HG02763 (cell line): ENCODE data around the gene SNPH.

Source experiments
- ATAC-seq: cut with Tn5 transposase; IDR thresholded peaks from one replicate; pipeline ENCODE4 v1.9.1; 2021; ENCODE audit warnings: mild to moderate bottlenecking, moderate library complexity; ENCODE audit not compliant: unreplicated experiment

SNPH gene

DNA sequence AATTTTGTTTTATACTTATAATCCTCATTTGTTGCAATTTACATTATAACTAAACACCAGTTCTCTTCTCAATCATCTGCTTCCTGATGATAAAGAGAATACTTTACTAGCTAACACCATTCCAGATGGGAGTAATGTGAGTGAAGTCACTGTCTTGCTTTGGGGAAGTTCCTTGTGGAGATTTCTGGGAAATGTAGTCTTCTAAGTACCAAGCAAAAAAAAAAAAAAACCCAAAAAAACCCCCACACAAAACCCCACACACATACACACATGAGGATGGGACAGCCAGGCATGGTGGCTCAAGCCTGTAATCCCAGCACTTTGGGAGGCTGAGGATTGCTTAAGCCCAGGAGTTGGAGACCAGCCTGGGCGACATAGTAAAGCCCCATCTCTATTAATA is 2.2 kb upstream of the SNPH start:
- no peak for ATAC-seq

DNA sequence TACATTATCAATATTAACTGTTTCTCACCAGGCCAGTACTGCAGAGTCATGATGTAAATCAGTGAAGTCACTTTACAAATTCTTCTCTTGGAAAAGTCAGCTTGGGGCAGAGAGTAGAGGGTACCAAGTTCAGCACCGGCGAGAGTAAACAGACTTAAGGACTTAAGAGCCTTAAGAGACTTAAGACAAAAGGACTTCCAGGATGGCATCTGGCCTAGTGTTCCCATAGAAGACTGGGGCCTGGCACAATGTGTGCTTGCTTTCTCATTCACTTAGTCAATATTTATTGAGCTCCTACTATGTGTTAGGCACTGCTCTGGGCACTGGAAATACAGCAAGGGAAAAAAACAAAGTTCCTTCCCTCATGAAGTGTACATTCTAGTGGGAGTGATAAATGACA is 1.4 kb upstream of the SNPH start:
- ATAC-seq = no peak

DNA sequence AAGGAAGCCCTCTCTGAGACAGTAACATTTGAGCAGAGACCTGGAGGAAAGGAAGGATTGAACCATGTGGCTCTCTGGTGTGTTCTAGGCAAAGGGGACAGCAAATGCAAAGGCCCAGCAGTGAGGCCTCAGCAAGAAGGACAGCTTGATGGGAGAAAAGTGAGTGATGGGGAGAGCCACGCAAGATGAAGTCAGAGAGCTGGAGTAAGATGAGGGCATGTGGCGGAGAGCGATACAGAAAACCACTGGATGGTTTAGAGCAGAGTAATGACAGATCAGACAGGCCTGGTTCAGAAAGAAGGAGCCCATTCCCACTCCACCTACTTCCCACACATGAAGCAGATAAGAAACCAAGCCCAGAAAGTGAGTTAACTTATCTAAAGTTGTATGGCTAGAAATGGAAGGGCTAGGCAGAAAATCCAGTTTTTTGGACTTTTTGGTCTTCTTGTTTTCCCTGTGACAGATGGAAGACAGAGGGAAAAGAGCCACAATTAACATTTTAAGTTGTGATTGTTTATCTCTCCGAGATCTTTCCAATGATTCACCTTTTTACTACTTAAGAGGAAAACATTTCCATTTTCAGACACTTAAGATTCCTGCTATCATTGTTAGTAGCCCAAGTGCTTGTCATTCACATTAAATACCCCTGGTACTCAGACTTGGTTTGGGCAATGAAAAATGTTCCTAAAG is 723 bp upstream of the SNPH start:
- ATAC-seq = no peak

DNA sequence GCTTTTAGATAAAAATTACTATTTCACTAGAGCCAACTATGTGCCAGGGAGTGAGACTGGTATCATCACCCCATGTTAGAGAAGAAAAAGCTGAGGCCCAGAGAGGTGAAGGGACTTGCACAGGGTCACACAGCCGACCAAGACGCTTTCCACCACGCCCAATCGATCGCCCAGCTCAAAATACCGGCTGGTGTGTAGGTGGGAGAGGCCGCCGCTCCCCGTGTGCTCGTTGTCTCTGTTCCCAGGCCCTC is 253 bp upstream of the SNPH start:
- ATAC-seq = no peak

DNA sequence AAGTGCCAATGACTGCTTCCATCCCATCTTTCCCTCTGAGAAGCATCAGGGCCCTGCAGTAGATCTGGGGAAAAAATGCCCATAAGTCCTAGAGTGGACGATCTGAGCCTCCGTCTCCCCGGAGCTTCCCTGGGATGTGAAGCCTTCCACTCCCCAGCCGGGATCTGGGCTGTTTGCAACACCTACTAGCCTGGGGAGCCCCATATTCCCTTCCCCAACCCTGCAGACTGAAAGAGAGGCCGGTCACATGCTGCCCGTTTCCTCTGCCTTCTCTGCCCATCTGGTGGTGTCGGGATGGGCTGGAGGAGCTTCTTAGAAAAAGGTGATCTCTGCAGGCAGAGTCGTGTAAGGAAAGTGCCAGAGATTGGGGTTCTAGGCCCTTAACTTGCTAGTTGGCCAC is 1.1 kb downstream of the SNPH start:
- no peak for ATAC-seq

DNA sequence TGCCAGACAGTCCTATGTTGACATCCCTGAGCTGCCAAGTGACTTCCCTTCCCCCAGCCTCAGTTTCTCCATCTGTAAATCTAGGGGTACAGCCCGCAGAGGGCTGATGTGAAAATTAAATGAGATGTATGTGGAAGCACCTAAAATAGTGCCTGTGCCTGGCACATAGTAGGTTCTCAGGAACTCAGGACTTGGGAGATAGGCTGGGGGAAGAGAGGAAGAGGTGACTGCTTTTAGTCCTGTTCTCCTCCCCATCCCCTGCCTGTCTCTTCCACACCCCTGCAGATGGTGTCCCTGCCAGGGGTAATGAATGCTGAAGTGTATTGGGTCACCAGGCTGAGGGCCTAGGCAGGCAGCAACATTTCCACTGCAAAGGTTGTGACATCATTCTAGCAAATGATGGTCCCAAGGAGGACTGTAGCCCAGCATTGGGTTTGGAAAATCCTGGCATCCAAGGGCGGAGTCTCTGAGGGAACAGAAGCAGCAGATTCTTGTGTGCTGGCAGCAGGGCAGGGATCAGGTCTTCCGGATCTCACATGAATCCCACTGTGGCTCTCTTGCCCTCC is 1.8 kb downstream of the SNPH start:
- no peak for ATAC-seq

DNA sequence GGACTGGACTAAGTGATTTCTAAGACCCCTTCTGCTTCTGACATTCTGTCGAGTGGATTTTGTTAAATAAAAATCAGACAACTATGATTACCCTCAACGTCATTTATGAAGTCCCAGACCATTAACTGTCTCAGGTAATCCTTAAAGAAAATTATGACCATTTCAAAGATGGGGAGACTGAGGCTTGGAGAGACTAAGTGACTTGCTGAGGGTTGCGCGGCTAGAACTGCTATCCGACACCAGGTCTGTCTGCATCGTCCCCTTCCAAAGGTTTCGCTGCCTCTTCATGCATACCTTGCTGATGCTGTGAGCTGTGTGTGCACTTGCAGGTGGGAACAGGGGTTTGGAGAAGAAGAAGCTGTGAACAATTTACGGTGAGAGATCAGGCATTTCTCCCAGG is 3.1 kb downstream of the SNPH start:
- no peak for ATAC-seq

DNA sequence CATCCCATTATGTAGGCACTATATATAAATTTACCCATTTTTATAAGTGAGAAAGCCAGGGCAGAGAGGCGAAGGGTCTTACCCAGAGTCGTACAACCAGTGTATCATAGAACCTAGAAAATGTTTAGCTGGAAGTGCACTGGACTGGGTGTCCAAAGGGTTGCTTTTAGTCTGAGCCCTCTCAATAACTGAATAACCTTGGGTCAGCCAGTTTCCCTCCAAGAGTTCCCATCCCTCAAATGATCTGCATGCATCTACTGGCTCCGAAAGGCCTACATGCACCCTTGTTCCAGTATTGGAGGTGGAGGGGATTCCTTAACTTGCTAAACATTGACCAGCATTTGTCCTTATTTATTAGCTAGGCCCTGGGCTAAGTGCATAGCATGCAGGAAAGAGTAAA is 3.8 kb downstream of the SNPH start:
- ATAC-seq = no peak

DNA sequence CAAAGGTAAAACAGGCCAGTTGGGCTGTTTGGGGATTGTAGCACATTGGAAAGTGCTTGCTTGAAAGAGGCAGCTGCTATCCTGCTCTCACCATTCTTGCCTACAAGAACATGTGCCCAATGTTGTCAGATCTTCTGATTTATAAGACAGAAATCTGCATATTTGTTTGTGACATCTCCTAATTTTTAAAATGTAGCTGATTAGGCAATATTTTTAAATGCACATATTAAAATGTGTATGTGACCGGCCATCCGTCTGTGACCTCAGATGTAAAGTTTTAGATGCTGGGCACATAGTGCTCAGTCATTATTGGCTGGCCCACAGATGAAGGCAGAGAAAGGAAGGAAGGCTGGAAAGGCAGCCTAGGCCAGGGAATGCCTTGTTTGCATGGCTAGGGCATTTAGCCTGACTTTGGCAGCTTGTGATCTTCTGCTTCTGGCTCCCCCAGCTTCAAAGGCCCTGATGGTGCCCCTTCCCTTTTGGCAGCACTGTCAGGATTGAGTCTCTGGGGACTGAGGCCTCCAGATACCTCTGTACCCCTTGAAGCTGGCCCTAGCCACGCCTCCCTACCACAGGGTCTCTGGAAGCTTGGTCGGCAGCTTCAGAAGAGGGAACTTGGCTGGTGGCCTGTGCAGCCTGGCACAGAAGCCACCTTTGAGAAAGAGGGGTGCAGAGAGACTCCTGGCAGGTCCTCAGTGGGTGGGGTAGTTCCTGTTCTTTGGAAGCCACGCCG is 6.4 kb downstream of the SNPH start:
- ATAC-seq = no peak

DNA sequence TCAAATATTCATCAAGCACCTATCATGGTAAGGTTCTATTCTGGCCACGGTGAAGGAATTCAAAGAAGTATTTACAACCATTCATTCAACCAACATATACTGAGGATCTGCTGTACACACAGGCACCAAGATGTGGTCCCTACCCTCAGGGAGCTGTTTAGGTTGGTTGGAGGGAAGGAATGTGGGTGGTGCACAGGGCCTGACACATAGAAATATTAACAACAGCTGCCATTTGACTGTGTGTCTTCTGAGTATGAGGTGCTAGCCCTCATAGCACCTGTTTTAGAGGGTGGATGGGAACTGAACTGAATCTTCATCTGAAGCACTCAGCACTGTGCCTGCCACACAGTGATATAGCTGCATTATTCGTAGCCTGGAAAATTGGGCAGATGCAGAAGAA is 7.3 kb downstream of the SNPH start:
- ATAC-seq = no peak

DNA sequence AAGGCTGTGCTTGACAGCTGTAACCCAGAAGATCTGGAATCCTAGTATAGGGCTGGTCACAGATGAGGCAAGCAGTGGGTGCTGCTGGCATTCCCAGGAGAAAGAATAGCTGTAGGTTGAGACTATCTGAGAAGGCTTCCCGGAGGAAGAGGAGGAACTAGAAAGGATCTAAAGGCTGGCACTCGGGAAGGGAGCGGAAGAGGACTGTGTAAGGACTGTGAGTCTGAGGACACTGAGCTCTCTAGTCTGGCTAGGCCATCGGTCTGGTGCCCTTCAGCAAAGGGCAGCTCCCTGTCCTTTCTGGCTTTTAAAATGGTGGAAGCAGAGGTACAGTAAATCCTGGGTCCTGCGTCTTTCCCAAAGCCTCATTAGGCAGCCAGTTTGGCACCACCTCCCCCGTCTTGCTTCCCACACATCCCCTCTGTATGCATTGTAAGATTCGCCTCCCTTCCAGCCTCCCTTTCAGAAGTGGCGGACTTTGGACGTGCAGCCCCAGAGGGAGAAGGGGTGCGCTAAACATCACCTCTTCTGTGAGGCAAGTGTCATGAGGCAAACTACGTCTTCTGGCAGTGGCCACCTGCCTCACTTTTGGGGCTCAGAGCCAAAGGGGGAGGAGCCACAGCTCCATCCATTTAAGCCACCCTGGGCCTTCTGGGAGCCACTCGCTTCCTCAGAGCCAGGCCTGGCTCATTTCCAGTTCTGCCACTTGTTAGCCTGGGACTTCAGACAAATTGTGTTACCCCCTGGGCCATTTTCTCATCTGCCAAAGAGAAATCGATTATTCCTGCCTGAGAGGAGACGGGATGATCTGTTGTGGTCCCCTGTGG is 8.6 kb downstream of the SNPH start:
- ATAC-seq = no peak

DNA sequence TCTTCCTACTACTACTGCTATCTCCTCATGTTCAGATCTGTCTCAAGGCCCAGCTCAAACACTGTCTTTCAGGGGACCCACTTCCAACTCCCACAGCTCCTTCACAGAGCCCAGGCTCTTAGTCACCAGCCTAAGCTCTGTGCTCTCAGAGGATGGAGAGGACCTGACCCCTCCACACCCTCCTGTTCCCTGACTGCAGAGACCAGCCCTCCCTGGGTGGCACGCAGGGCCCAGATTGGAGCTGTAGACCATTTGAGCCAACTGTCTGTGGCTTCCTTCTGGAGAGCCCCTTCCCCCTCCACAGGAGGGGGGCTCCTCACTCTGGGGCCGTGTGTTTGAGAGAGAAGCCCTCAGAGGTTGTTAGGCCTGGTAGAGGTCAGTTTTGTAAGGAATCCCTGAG is 9.8 kb downstream of the SNPH start:
- no peak for ATAC-seq

DNA sequence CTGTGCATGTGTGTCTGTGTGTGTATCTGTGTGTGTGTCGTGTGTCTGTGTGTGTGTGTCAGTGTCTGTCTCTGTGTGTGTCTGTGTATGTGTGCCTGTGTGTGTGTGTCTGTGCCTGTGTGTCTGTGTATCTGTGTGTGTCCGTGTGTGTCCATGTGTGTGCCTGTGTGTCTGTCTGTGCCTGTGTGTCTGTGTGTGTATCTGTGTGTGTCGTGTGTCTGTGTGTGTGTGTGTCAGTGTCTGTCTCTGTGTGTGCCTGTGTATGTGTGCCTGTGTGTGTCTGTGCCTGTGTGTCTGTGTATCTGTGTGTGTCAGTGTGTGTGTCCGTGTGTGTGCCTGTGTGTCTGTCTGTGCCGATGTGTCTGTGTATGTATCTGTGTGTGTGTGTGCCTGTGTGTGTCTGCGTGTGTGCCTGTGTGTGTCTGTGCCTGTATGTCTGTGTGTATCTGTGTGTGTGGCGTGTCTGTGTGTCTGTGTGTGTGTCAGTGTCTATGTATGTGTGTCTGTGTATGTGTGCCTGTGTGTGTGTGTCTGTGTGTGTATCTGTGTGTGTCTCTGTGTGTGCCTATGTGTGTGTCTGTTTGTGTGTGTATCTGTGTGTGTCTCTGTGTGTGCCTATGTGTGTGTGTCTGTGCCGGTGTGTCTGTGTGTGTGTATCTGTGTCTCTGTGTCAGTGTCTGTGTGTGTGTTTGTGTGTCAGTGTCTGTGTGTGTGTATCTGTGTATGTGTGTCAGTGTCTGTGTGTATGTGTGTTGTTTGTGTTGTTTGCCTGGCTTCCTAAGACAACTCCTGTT is 11.6 kb downstream of the SNPH start:
- ATAC-seq = no peak

DNA sequence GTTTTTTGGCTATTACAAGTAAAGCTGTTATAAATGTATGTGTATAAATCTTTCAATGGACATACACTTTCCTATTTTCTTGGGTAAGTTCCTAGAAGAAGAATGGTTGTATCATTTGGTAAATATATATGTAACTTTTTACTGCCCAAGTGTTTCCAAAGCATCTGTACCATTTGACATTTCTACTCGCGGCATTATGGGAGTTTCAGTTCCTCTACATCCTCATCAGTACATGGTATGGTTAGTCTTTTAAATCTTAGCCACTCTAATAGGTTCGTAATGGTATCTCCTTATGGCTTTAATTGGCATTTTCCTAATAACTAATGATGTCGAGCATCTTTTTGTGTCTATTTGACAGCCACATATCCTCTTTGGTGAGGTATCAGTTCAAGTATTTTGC is 12.9 kb downstream of the SNPH start:
- ATAC-seq = no peak

DNA sequence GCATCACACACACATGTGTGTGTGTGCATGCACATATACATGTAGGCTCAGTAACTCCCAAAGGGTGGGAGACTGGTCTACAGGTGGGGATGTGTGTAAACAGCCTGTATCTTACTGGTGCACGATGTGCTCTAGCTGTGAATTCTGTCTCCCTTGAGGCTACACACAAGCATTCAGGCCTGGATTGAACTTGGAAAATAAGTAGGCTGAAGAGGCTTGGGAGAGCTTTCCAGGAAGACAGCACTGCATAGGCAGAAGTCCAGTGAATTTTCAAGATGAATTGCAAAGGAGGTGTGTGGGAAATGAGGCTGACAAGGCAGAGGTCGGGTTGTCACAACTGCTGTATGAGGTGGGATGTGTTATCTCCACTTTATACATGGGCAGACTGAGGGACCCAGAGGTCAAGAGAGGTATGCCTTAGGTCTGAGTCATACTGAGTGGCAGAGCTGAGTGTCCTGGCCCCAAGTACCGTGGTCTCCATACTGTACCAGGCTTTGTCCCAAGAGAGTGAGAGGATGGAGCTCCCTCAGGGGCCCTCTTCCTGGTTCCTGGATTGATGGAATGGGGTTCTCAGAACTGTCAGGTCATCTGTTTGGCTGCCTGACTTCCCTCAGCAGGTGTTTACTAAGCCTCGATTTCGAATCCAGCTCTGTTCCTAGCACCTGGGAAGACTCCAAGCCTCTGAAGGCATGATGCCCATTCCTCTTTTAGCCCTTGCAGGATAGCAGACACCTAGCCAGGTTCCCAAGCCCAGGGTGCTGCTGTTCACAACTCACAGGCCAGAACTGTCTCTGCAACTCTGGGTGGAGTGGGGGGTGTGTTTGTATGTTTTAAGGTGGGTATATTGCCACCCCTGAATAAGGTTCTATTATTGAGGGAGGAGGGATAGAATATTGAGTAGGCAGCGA is 14.4 kb downstream of the SNPH start:
- no peak for ATAC-seq

DNA sequence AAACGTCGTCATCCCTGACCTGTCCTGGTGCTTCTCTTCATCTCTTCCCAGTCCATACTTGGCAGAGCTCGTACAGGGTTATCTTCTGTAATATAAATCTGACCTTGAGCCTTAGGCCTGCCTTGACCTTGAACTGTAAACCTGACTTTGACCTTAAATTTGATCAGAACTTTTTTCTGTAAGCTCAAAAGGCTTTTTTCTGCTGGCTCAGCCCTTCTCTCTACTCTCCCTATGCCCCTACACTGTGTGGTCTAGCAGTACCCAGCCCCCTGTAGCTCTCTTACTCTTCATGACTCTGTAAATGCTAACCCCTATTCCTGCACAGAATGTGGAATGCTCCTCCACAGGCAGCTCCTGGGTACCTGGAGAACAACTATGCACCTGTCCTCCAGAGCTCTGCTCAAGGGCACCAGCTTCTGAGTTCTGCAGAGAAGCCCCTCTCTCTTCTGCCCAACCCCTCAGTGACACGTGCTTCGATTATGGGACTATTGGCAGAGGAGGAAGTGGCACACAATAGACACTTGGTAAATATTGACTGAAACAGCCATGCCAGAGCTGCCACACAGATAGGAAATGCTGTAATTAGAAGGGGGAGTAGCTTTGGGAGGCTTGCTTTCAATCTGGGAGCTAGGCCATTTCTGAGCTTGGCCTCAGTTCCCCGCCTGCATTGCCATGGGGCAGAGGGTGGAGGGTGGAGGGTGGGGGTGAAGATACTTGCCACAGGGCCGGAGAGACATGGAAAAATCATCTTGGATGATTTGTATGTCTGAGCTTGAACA is 15.4 kb downstream of the SNPH start:
- no peak for ATAC-seq

DNA sequence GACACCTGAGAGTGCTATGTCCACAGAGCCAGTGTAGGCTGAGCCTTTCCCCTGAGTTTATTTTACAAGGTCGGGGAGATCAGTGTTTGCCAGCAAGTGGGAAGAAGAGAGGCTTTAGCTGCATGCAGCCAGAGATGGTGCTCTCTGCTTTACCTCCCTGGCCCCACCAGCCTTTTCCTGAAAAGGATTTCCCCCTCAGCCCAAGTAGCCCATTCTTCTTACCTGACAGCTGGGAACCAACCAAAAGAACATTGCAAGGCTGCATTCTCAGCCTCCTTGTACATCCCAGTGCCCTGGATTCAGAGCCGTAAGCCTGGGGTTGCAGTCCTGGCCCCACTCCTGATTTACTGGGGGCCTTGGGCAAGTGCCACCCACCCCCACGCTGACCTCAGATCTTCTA is 16.9 kb downstream of the SNPH start:
- no peak for ATAC-seq

DNA sequence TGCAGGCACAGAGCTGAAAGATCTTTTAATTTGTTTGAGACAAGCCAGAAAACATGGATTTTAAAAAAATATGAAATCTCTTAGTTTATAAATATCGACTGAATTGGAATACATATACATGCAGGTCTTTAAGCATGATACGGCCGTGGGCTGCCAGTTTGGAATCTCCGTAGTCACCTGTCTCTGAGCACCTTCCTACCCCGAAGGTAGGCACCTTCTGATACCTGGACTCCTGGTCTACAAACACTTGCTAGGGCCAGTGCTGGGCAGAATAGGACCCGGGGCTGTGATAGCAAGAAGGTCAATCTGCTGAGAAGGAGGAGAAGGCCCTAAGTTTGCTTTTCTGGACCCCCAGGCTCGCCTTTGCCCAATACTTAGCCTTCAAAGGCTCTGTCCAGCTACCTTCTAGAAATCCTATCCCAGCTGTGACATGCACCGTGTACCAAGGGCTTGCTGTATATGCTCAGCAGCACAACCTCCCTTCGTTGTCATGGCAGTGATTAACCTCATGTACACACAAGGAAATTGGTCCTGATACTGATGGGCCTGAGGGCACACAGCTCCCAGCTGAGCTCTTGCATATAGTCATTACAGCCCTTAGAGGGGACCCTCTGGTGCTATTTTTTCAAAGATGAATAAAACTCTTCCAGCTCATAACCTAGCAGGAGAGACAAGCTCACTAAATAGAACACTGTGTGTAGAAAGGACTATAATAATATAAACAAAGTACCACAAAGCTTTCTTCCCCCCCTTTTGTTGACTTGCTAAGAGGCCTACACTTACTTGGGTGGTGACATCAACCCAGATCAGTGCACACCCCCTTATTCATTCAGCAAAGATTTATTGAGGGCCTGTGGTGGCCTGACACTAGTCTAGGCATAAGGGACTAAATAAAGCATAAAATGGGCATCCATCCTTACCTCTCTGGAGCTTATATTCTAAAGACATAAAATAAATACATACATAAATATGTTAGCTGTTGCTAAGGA is 17.7 kb downstream of the SNPH start:
- no peak for ATAC-seq
